ENCODE data around the gene MVB12B.

The MVB12B gene

GRCh38 chr9:126331964-126332748, 5.5 kb downstream of the MVB12B start:
- DNase-seq, result no peak

- no peak for DNase-seq
Observed at GRCh38 chr9:126334721-126335621, 8.3 kb downstream of the MVB12B start.

GRCh38 chr9:126335837-126336735, 9.5 kb downstream of the MVB12B start:
- no peak for DNase-seq

GRCh38 chr9:126336736-126337325, 10.2 kb downstream of the MVB12B start:
- no peak for DNase-seq

GRCh38 chr9:126337729-126338372, 11.2 kb downstream of the MVB12B start:
- DNase-seq, result no peak

GRCh38 chr9:126338945-126339344, 12.3 kb downstream of the MVB12B start:
- no peak for DNase-seq

GRCh38 chr9:126341426-126341825, 14.8 kb downstream of the MVB12B start:
- DNase-seq, result no peak

GRCh38 chr9:126341902-126342301, 15.3 kb downstream of the MVB12B start:
- no peak for DNase-seq

- DNase-seq, result peak; percentile 96
Observed at GRCh38 chr9:126342621-126343031, 16.0 kb downstream of the MVB12B start.

- DNase-seq, result peak; percentile 81
Observed at GRCh38 chr9:126343271-126343700, 16.7 kb downstream of the MVB12B start.

- DNase-seq, result no peak
Observed at GRCh38 chr9:126346031-126346430, 19.4 kb downstream of the MVB12B start.

- DNase-seq, result no peak
Observed at GRCh38 chr9:126347093-126347492, 20.5 kb downstream of the MVB12B start.

GRCh38 chr9:126347911-126348760, 21.5 kb downstream of the MVB12B start:
- DNase-seq, result peak; percentile 49

GRCh38 chr9:126348911-126349550, 22.4 kb downstream of the MVB12B start:
- no peak for DNase-seq

- DNase-seq, result no peak
Observed at GRCh38 chr9:126354887-126355770, 28.5 kb downstream of the MVB12B start.

- no peak for DNase-seq
Observed at GRCh38 chr9:126357074-126357473, 30.4 kb downstream of the MVB12B start.

GRCh38 chr9:126360073-126360472, 33.4 kb downstream of the MVB12B start:
- no peak for DNase-seq

- no peak for DNase-seq
Observed at GRCh38 chr9:126361810-126362238, 35.2 kb downstream of the MVB12B start.

- DNase-seq, result no peak
Observed at GRCh38 chr9:126363250-126363649, 36.6 kb downstream of the MVB12B start.
